ENCODE measurements around the gene FAM241B.

Gene FAM241B

DNA sequence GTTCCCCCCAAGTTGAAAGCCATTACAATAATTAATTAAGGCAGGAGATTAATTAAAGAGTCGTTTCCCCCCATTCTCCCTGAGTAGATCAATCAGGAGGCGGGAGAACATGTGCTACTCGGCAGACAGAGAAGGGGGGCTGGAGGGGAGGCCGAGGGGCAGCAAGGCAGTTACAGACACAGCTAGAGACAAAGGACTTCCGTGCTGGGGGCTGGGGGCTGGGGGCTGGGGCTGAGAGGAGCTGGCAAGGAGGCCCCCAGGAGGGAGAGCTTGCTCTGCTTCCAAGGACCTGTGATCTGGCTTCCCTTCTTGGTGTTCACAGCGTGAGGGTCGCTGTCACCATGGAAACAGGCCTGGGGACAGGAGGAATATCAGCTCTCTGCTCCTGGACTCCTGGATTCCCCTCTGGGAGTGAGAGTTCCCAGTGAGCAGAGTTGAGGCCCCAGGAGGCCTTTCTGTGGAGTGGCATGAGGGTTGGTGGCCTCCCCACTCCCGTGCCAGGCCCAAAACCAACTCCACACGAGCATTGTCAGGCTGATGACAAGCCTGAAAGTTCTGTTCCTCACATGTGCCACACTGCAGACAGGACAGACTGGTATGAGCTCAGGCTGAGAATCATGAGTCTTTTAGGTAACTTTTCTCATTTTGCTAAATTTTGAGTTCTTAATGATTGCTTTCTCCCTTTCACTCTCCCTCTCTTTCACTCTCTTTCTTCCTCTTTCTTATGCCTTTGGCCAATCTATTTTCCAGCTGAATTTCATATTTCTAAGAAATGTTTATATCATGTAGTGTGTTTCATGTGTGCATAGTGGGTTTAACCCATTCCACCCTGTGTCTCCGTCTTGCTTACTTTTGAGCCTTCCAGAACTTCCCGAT lies 16.4 kb downstream of the FAM241B start:
- no peaks in the 10 kb centered on the region for H3K4me1 ChIP-seq (ENCODE audit: control insufficient read depth, insufficient read depth, low read length)
- no peak overlapping the region for H3K9ac ChIP-seq (ENCODE audit: low read length)

DNA sequence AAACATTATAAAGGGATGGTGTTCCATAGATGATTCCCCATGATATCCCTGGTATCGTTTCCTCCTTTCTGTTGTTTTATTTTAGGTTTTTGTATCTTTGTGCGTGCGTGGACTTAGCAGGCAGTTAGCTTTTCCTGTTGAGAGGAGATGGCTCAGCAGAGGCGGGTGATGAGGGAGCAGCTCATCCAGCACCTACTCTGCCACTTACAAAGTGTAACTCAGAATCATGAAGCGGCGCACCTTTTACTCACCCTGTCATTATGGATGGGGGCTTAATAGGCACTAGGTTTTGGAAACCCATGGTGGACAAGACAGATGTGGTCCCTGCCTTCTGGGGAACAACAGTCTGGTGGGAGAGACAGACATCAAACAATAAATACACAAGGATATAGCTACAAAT lies 17.1 kb downstream of the FAM241B start:
- no peak overlapping the region for H3K4me3 ChIP-seq (ENCODE audit: low read length)
- peaks cover 6% of the 10 kb centered on the region for H3K27me3 ChIP-seq (ENCODE audit: control insufficient read depth, insufficient read depth, low read length)
- H3K4me1 ChIP-seq (ENCODE audit: control insufficient read depth, insufficient read depth, low read length): no peaks in the 10 kb centered on the region
- H3K36me3 ChIP-seq (ENCODE audit: control insufficient read depth, insufficient read depth, low read length): no peaks in the 10 kb centered on the region
- H3K9ac ChIP-seq (ENCODE audit: low read length): no peak overlapping the region
- H3K9me3 ChIP-seq (ENCODE audit: control insufficient read depth, low read length): no peaks in the 10 kb centered on the region

More for the DNA sequence above, 16.4 kb downstream of the FAM241B start:
- H3K9me3 ChIP-seq (ENCODE audit: control insufficient read depth, low read length): no peaks in the 10 kb centered on the region
- no peaks in the 10 kb centered on the region for H3K36me3 ChIP-seq (ENCODE audit: control insufficient read depth, insufficient read depth, low read length)
- peaks cover 9% of the 10 kb centered on the region for H3K27me3 ChIP-seq (ENCODE audit: control insufficient read depth, insufficient read depth, low read length)
- no peak overlapping the region for H3K4me3 ChIP-seq (ENCODE audit: low read length)

DNA sequence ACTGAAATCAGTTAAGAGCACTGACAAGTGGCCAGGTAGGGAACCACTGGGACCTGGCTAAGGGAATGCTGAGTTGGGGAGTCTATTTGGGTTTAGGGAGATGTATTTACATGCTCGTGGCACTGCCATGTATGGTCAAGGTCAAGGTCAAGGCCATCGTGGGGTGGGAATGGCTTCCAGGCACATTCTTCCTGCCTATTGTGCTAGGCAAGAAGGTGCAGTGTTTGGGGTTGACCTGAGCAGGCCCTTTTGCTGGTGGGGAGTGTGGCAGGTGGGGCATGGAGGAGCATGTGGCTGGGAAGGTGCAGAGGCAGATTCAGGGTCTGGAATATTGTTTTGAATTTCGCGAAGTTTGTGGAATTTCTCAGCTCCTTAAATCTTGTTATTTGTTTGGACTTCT lies 17.8 kb downstream of the FAM241B start:
- H3K36me3 ChIP-seq (ENCODE audit: control insufficient read depth, insufficient read depth, low read length): no peaks in the 10 kb centered on the region
- H3K4me1 ChIP-seq (ENCODE audit: control insufficient read depth, insufficient read depth, low read length): no peaks in the 10 kb centered on the region
- peaks cover 6% of the 10 kb centered on the region for H3K27me3 ChIP-seq (ENCODE audit: control insufficient read depth, insufficient read depth, low read length)
- no peak overlapping the region for H3K9ac ChIP-seq (ENCODE audit: low read length)
- H3K4me3 ChIP-seq (ENCODE audit: low read length): no peak overlapping the region
- no peaks in the 10 kb centered on the region for H3K9me3 ChIP-seq (ENCODE audit: control insufficient read depth, low read length)

DNA sequence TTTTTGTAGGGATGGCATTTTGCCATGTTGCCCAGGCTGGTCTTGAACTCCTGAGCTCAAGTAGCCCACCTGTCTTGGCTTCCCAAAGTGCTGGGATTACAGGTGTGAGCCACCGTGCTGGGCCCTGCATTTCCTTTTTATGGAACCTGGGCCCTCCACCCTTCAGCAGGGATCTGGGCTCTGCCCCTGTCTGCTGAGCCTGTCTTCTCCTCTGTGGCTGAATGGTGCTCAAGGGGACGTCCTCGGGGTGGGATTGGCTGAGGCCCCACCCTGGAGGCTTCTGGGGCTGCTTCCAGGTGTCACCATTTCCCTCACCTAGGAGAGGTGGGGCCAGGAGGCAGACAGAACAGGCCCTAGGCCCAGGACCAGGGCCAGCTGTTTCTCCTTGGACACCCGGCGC lies 18.4 kb downstream of the FAM241B start:
- Histone ChIP-seq H3K27me3 (ENCODE audit: control insufficient read depth, insufficient read depth, low read length) (peaks cover 6% of the 10 kb centered on the region), H3K9me3 (ENCODE audit: control insufficient read depth, low read length) (no peaks in the 10 kb centered on the region), H3K4me1 (ENCODE audit: control insufficient read depth, insufficient read depth, low read length) (no peaks in the 10 kb centered on the region), H3K4me3 (ENCODE audit: low read length) (no peak overlapping the region), H3K36me3 (ENCODE audit: control insufficient read depth, insufficient read depth, low read length) (no peaks in the 10 kb centered on the region), H3K9ac (ENCODE audit: low read length) (no peak overlapping the region)

DNA sequence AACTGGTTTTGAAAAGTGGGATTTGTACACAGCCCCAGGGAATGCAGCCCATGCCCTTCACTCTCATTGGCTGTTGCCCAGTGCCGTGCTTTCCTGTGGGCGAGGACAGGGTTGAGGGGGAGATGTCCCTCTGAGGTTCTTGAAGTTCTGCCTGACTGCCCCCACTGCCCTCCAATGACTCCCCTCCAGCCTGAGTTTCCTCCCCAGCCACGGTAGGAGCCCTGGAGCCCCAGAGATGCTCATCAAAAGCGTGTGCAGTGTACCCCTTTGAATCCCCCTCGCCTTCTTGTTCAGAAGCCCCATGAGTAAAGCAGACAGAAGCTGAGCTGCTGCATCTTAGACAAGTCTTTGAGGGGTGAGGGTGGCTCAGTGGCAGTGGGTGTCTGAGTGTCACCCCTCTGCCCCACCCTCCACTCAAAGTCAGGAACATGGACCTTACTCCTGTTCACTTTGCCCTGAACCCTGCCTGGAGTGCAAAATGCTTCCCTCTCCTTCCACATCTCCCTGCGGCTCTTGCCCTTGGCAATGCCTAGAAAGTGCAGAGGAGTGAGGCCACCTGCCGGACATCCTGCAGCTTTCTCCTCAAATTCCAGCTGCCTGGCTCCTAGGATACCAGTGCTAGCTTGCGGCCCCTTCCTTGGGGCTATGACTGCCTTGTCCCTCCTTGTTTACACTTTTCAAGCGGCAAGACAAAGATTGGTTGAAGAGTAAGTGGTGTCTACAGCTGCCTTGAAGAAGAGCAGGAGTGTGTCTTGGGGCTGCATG lies 19.9 kb downstream of the FAM241B start:
- Histone ChIP-seq H3K9me3 (ENCODE audit: control insufficient read depth, low read length) (no peaks in the 10 kb centered on the region), H3K4me3 (ENCODE audit: low read length) (no peak overlapping the region), H3K36me3 (ENCODE audit: control insufficient read depth, insufficient read depth, low read length) (no peaks in the 10 kb centered on the region), H3K27me3 (ENCODE audit: control insufficient read depth, insufficient read depth, low read length) (peaks cover 9% of the 10 kb centered on the region), H3K9ac (ENCODE audit: low read length) (no peak overlapping the region), H3K4me1 (ENCODE audit: control insufficient read depth, insufficient read depth, low read length) (no peaks in the 10 kb centered on the region)

DNA sequence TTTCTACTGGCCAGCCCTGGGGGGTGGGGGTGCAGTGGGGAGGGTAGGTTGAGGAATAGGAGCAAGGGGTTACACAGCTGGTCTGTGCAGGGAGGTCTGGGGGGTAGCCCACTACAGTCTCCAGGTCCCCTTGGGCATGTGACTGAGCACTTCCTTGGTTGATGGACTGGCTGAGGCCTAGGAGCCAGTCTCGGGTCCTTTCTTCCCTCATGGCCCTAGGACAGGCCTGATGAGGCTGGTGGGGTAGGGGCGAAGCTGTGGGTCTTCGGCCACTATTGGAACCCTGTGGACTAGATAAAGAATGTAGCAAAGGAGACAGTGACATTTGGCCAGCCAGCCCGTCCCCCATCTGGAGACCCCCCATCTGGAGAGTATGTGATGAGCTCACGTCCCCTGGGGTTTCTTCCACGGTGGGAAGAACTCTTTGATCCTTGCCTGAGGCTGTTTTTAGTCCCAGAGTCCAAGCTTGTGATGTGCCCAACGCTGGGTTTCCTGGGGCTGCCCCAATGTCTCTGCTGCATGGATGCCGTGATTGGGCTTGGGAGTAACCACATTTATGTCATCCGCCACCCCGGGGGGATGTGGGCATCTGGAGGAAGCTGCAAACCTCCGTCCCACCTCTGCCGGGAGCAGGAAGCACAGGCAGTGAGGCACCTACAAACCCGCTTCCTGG lies 20.7 kb downstream of the FAM241B start:
- no peak overlapping the region for H3K9ac ChIP-seq (ENCODE audit: low read length)
- no peaks in the 10 kb centered on the region for H3K4me1 ChIP-seq (ENCODE audit: control insufficient read depth, insufficient read depth, low read length)
- H3K9me3 ChIP-seq (ENCODE audit: control insufficient read depth, low read length): no peaks in the 10 kb centered on the region
- no peak overlapping the region for H3K4me3 ChIP-seq (ENCODE audit: low read length)
- peaks cover 16% of the 10 kb centered on the region for H3K27me3 ChIP-seq (ENCODE audit: control insufficient read depth, insufficient read depth, low read length)
- no peaks in the 10 kb centered on the region for H3K36me3 ChIP-seq (ENCODE audit: control insufficient read depth, insufficient read depth, low read length)

DNA sequence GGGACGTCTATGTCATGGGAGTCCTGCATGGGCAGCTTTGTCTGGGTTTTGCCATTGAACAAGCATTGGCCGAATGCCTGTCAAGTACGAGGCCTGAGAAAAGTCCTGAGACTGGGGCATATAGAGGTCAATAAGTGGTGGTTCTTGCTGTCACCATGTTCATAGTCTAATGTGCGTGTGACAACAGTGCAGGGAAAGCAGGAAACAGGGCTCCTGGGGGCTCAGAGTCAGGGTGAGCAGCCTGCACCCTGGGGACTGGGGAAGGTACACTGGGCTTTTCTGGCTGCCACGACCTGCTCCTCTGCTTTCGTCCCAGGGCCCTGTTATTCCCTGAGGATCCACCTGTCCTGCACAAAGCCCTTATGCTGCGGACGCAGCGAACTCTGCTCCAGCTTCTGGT lies 21.3 kb downstream of the FAM241B start:
- Histone ChIP-seq H3K36me3 (ENCODE audit: control insufficient read depth, insufficient read depth, low read length) (no peaks in the 10 kb centered on the region), H3K27me3 (ENCODE audit: control insufficient read depth, insufficient read depth, low read length) (peaks cover 16% of the 10 kb centered on the region), H3K9ac (ENCODE audit: low read length) (no peak overlapping the region), H3K4me3 (ENCODE audit: low read length) (no peak overlapping the region), H3K4me1 (ENCODE audit: control insufficient read depth, insufficient read depth, low read length) (no peaks in the 10 kb centered on the region), H3K9me3 (ENCODE audit: control insufficient read depth, low read length) (no peaks in the 10 kb centered on the region)

DNA sequence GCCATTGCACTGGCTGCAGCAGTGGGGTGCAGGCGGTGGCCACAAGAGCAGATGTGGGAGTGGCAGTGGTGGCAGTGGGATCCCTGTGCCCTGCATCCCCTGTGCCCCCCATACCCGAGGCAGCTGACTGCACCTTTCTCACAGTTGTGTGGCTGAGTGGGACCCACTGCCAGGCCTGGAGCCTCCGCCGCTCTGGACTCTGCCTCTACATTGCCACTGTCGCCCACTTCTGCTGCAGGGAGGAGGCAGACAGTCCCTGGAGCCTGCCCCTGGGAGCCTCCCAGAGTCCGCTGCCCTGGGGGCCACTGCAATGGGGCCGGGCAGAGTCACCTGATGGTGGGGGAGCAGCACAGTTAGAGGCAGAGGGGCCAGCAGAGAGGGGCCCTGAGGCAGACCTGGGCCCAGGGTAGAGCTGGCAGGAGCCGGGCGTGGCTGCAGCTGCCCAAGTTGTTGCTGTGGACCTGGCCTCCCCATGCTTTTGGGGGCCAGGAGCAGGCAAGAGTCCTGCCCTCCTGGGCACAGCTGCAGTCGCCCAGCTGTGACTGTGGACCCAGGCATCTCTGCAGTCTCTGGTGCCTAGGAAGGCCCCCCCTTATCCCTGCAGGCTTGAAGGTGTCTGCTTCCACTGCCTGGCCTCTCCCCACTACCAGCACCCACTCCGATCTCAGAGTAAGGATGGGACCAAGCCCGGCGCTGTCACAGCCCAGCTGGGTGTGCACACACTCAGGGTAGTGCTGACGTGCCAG lies 22.2 kb downstream of the FAM241B start:
- Histone ChIP-seq H3K9ac (ENCODE audit: low read length) (no peak overlapping the region), H3K4me3 (ENCODE audit: low read length) (no peak overlapping the region), H3K36me3 (ENCODE audit: control insufficient read depth, insufficient read depth, low read length) (no peaks in the 10 kb centered on the region), H3K9me3 (ENCODE audit: control insufficient read depth, low read length) (no peaks in the 10 kb centered on the region), H3K27me3 (ENCODE audit: control insufficient read depth, insufficient read depth, low read length) (peaks cover 19% of the 10 kb centered on the region), H3K4me1 (ENCODE audit: control insufficient read depth, insufficient read depth, low read length) (no peaks in the 10 kb centered on the region)

DNA sequence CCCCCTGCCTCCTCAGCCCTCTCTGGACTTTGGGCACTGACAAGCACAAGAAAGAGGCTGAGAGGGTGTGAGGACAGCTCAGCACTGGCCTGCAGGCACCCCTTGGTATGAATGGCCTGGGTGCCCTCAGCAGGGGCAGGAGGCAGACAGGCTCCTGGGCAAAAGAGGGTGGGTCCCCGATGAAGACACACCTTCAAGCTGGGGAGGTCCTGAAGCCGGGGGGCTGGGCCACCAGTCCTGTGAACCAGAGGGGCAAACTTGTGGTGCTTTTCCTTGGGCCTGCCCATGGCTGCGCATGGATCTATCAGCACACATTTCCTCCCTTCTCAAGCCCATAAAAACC lies 22.8 kb downstream of the FAM241B start:
- no peak overlapping the region for H3K9ac ChIP-seq (ENCODE audit: low read length)
- no peaks in the 10 kb centered on the region for H3K9me3 ChIP-seq (ENCODE audit: control insufficient read depth, low read length)

DNA sequence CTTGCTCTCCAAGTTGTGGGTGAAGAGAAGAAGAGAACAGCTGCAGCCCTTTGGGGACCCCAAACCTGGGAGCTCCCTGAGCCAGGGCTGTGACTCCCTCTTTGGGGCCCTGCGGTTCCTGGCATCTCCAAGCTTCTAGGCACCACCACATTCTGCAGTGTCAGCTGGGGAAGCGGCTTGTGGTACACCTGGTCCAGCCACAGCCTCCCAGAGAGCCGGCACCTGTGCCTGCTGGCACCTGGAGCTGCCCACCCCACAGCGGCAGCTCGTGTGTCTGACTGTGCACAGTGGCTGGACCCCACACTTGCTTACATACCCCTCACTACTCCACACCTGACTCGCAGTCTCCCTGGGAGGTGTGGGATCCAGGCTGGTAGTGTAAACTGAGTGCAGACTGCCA lies 23.5 kb downstream of the FAM241B start:
- peaks cover 25% of the 10 kb centered on the region for H3K27me3 ChIP-seq (ENCODE audit: control insufficient read depth, insufficient read depth, low read length)
- H3K9ac ChIP-seq (ENCODE audit: low read length): no peak overlapping the region
- H3K4me3 ChIP-seq (ENCODE audit: low read length): no peak overlapping the region
- H3K36me3 ChIP-seq (ENCODE audit: control insufficient read depth, insufficient read depth, low read length): no peaks in the 10 kb centered on the region
- H3K9me3 ChIP-seq (ENCODE audit: control insufficient read depth, low read length): no peaks in the 10 kb centered on the region
- H3K4me1 ChIP-seq (ENCODE audit: control insufficient read depth, insufficient read depth, low read length): no peaks in the 10 kb centered on the region

More for the DNA sequence above, 22.8 kb downstream of the FAM241B start:
- H3K4me1 ChIP-seq (ENCODE audit: control insufficient read depth, insufficient read depth, low read length): no peaks in the 10 kb centered on the region
- no peaks in the 10 kb centered on the region for H3K36me3 ChIP-seq (ENCODE audit: control insufficient read depth, insufficient read depth, low read length)
- H3K4me3 ChIP-seq (ENCODE audit: low read length): no peak overlapping the region
- peaks cover 24% of the 10 kb centered on the region for H3K27me3 ChIP-seq (ENCODE audit: control insufficient read depth, insufficient read depth, low read length)

DNA sequence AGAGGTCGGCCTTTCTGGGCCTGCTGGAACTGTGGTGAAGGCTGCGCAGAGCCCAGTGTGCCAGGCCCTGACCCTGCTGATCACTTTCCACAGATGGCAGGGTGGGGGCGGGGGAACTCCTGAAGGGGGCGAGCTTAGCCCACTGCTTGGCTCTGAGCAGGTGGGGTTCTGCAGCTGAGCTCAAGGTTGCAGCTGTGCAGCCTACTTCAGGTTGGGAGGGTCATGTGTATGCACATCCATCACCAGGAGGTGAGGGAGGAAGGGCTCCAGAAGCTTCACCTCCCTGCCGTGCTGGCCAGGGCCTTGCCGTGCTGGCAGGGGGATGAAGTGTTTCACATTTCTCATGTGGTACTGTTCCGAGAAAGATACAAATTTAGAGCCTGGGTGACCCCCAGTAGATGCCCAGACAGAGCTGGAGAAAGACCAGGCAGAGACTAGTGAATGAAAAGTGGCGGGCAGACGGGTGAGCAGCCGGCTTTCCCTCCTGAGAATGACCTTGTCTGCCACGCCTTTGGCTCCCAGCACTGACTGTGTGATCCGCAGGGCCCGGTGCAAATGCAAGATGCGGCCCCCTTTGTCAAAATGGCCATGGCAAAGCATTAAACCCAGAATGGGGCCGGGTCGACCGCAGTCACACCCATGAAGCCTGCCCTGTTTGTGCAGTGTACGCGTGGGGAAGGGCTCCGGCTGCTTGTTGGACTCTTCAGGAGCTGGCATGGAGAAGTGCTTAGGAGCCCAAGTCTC lies 25.2 kb downstream of the FAM241B start:
- H3K36me3 ChIP-seq (ENCODE audit: control insufficient read depth, insufficient read depth, low read length): no peaks in the 10 kb centered on the region
- no peaks in the 10 kb centered on the region for H3K4me1 ChIP-seq (ENCODE audit: control insufficient read depth, insufficient read depth, low read length)
- H3K4me3 ChIP-seq (ENCODE audit: low read length): no peak overlapping the region
- no peaks in the 10 kb centered on the region for H3K9me3 ChIP-seq (ENCODE audit: control insufficient read depth, low read length)
- no peak overlapping the region for H3K9ac ChIP-seq (ENCODE audit: low read length)
- H3K27me3 ChIP-seq (ENCODE audit: control insufficient read depth, insufficient read depth, low read length): peaks cover 24% of the 10 kb centered on the region

All from mucosa of stomach (tissue), 1 donor.